OCI-LY1 (cell line): ENCODE measurements around the gene LAMC3.
"Not testable (repeated sequence)": the region's sequence is repeated elsewhere in the genome, so short reads cannot be mapped to it uniquely, and the experiment has no call there.

ENCODE experiments used
- H2AFZ ChIP-seq: fragments of 200-600 bp; sonication (generic), shearing (Covaris generic); 2 replicates; pipeline ENCODE4 v1.6.0; 2014; ENCODE audit warnings: antibody characterized with exemption, mild to moderate bottlenecking, low read length
- H3F3A ChIP-seq: fragments of 200-600 bp; sonication (generic), shearing (Covaris generic); 2 replicates; pipeline ENCODE4 v1.6.0; 2014; ENCODE audit warnings: mild to moderate bottlenecking, antibody characterized with exemption, low read length, moderate library complexity; ENCODE audit not compliant: insufficient read depth
- H3K27ac ChIP-seq: fragments of 200-600 bp; sonication (generic); 2 replicates; pipeline ENCODE4 v1.5.1; 2014; ENCODE audit warnings: low read length, mixed run types, mild to moderate bottlenecking, low read depth; ENCODE audit not compliant: poor library complexity, severe bottlenecking
- H3K27me3 ChIP-seq: fragments of 200-600 bp; sonication (generic); 2 replicates; pipeline ENCODE4 v1.6.0; 2014; ENCODE audit warnings: antibody characterized with exemption, mild to moderate bottlenecking, low read length, moderate library complexity; ENCODE audit not compliant: insufficient read depth
- H3K36me3 ChIP-seq: fragments of 200-600 bp; sonication (generic); 2 replicates; pipeline ENCODE4 v1.6.1; 2014; ENCODE audit warnings: mild to moderate bottlenecking, antibody characterized with exemption, low read length, moderate library complexity, mixed read lengths; ENCODE audit not compliant: insufficient read depth
- H3K4me1 ChIP-seq: fragments of 200-600 bp; sonication (generic); 2 replicates; pipeline ENCODE4 v1.5.1; 2014; ENCODE audit warnings: mild to moderate bottlenecking, low read length, moderate library complexity; ENCODE audit not compliant: insufficient read depth, severe bottlenecking
- H3K4me2 ChIP-seq: fragments of 200-600 bp; sonication (generic), shearing (Covaris generic); 2 replicates; pipeline ENCODE4 v1.6.1; 2014; ENCODE audit warnings: low read length
- H3K4me3 ChIP-seq: fragments of 200-600 bp; sonication (generic); 2 replicates; pipeline ENCODE4 v1.5.1; 2014; ENCODE audit warnings: low read length, low read depth, mild to moderate bottlenecking, mixed read lengths; ENCODE audit not compliant: poor library complexity, severe bottlenecking
- H3K79me2 ChIP-seq: fragments of 200-600 bp; shearing (Covaris generic); 2 replicates; pipeline ENCODE4 v1.6.1; 2016; ENCODE audit warnings: mixed run types, low read length, mixed read lengths; ENCODE audit not compliant: insufficient read depth
- H3K9ac ChIP-seq: fragments of 200-600 bp; sonication (generic), shearing (Covaris generic); 2 replicates; pipeline ENCODE4 v1.6.1; 2014; ENCODE audit warnings: mild to moderate bottlenecking, low read length, mixed read lengths
- H3K9me2 ChIP-seq: fragments of 200-600 bp; sonication (generic), shearing (Covaris generic); 2 replicates; pipeline ENCODE4 v1.6.1; 2014; ENCODE audit warnings: low read depth, mild to moderate bottlenecking, low read length, mixed read lengths
- H3K9me3 ChIP-seq: fragments of 200-600 bp; shearing (Covaris generic); 2 replicates; pipeline ENCODE4 v1.6.1; 2014; ENCODE audit warnings: low read length, mixed read lengths
- H4K20me1 ChIP-seq: fragments of 200-600 bp; sonication (generic), shearing (Covaris generic); 2 replicates; pipeline ENCODE4 v1.6.0; 2016; ENCODE audit warnings: mild to moderate bottlenecking, low read length; ENCODE audit not compliant: insufficient read depth
- EZH2 ChIP-seq: fragments of 200-600 bp; sonication (generic), shearing (Covaris generic); IDR thresholded peaks from 2 replicates; pipeline ENCODE4 v1.8.0; 2017; ENCODE audit warnings: borderline replicate concordance, mixed run types, mild to moderate bottlenecking, antibody characterized with exemption, low read length, moderate library complexity, mixed read lengths
- TF ChIP-seq, protein P1 (sequence below): fragments of 200-600 bp; sonication (generic), shearing (Covaris generic); IDR thresholded peaks from 2 replicates; pipeline ENCODE4 v1.5.1; 2017; ENCODE audit warnings: mild to moderate bottlenecking, antibody characterized with exemption, low read length, moderate library complexity, mixed read lengths

Gene LAMC3

GRCh38 chr9:131098391-131099101 lies 89.6 kb downstream of the LAMC3 start:
- no peaks in the 10 kb centered on the region for H3K36me3 ChIP-seq
- H4K20me1 ChIP-seq: no peaks in the 10 kb centered on the region
- peaks cover 3% of the 10 kb centered on the region for H3K4me1 ChIP-seq
- no peaks in the 10 kb centered on the region for H3K9me2 ChIP-seq
- H3K4me3 ChIP-seq: no peak overlapping the region
- H3K4me2 ChIP-seq: no peak overlapping the region
- TF ChIP-seq EZH2: no peak
- TF ChIP-seq, protein P1, sequence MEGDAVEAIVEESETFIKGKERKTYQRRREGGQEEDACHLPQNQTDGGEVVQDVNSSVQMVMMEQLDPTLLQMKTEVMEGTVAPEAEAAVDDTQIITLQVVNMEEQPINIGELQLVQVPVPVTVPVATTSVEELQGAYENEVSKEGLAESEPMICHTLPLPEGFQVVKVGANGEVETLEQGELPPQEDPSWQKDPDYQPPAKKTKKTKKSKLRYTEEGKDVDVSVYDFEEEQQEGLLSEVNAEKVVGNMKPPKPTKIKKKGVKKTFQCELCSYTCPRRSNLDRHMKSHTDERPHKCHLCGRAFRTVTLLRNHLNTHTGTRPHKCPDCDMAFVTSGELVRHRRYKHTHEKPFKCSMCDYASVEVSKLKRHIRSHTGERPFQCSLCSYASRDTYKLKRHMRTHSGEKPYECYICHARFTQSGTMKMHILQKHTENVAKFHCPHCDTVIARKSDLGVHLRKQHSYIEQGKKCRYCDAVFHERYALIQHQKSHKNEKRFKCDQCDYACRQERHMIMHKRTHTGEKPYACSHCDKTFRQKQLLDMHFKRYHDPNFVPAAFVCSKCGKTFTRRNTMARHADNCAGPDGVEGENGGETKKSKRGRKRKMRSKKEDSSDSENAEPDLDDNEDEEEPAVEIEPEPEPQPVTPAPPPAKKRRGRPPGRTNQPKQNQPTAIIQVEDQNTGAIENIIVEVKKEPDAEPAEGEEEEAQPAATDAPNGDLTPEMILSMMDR: no peak
- no peak overlapping the region for H3K9ac ChIP-seq
- H2AFZ ChIP-seq: no peak overlapping the region
- H3K9me3 ChIP-seq: no peaks in the 10 kb centered on the region
- no peak overlapping the region for H3K27ac ChIP-seq
- H3K79me2 ChIP-seq: no peaks in the 10 kb centered on the region
- peaks cover 4% of the 10 kb centered on the region; the same call in 1 of the 2 replicates for H3K27me3 ChIP-seq
- no peaks in the 10 kb centered on the region for H3F3A ChIP-seq

- Histone ChIP-seq H3K4me3 (no peak overlapping the region), H3K4me1 (peaks cover 3% of the 10 kb centered on the region)
Observed at GRCh38 chr9:131099102-131099606, 90.2 kb downstream of the LAMC3 start.

DNA sequence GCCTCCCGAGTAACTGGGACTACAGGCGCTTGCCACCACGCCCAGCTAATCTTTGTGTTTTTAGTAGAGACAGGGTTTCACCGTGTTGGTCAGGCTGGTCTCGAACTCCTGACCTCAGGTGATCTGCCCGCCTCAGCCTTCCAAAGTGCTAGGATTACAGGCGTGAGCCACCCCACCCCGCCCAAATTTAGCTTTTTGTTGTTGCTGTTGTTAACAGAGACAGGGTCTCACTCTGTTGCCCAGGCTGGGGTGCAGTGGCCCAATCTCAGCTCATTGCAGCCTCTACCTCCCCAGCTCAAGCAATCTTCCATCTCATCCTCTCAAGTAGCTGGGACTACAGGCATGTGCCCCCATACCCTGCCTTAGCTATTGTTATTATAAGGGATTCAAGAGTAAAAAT lies 90.9 kb downstream of the LAMC3 start:
- not testable (repeated sequence) for H3K9me2 ChIP-seq, H3K4me3 ChIP-seq, H3K27me3 ChIP-seq, H3K9me3 ChIP-seq, H3K36me3 ChIP-seq, H3K4me2 ChIP-seq, H3F3A ChIP-seq, H3K9ac ChIP-seq, H3K27ac ChIP-seq, H4K20me1 ChIP-seq, H3K4me1 ChIP-seq, H2AFZ ChIP-seq, H3K79me2 ChIP-seq

More at GRCh38 chr9:131099102-131099606, 90.2 kb downstream of the LAMC3 start:
- Histone ChIP-seq H3K9me3 (no peaks in the 10 kb centered on the region), H3F3A (no peaks in the 10 kb centered on the region), H3K9me2 (no peaks in the 10 kb centered on the region), H3K27ac (no peak overlapping the region), H3K27me3 (peaks cover 4% of the 10 kb centered on the region; the same call in 1 of the 2 replicates), H4K20me1 (no peaks in the 10 kb centered on the region), H3K36me3 (no peaks in the 10 kb centered on the region), H3K9ac (no peak overlapping the region), H3K4me2 (no peak overlapping the region), H3K79me2 (no peaks in the 10 kb centered on the region), H2AFZ (no peak overlapping the region)
- TF ChIP-seq, protein P1: no peak
- TF ChIP-seq EZH2: no peak

- H3K4me1 ChIP-seq: peaks cover 3% of the 10 kb centered on the region
- no peaks in the 10 kb centered on the region for H3K9me2 ChIP-seq
- H3K9ac ChIP-seq: no peak overlapping the region
- no peak overlapping the region for H3K4me2 ChIP-seq
- no peaks in the 10 kb centered on the region for H4K20me1 ChIP-seq
- H3K27me3 ChIP-seq: peaks cover 4% of the 10 kb centered on the region; the same call in 1 of the 2 replicates
- no peaks in the 10 kb centered on the region for H3K79me2 ChIP-seq
- H3K36me3 ChIP-seq: no peaks in the 10 kb centered on the region
- no peak overlapping the region for H3K27ac ChIP-seq
- no peak overlapping the region for H2AFZ ChIP-seq
- TF ChIP-seq EZH2: no peak
- TF ChIP-seq, protein P1: no peak
- H3K9me3 ChIP-seq: no peaks in the 10 kb centered on the region
- no peak overlapping the region for H3K4me3 ChIP-seq
- no peaks in the 10 kb centered on the region for H3F3A ChIP-seq
Observed at GRCh38 chr9:131100445-131100844, 91.5 kb downstream of the LAMC3 start.
